Measurements from ENCODE around the gene VSIR. TPM values are rescaled to one million over a fixed set of nuclear protein-coding genes. Genes with fewer than 3 reads are reported as not detected.

The VSIR gene
- total RNA-seq, result 63.0 TPM
- long read RNA-seq, full-length matches to known transcripts, result 63 of 97 reads
- long read RNA-seq, partial matches to known transcripts, result 13 of 97 reads
- long read RNA-seq, other reads (novel, unspliced or antisense), result 21 of 97 reads

GRCh38 chr10:71773221-71773971 lies at the start of gene VSIR:
Gene VSIR (minus strand): TSS chr10:71773520. CDS start chr10:71773439, 81 bp downstream.
- intact Hi-C loops (cut with DNase I), result loop anchor here (2.0 to 5.0 kb wide), 4 partner anchors 27 to 76 kb away; no protein-coding TSS in a partner anchor
- peak; percentile 98 for DNase-seq (ENCODE audit: low spot score)

DNA sequence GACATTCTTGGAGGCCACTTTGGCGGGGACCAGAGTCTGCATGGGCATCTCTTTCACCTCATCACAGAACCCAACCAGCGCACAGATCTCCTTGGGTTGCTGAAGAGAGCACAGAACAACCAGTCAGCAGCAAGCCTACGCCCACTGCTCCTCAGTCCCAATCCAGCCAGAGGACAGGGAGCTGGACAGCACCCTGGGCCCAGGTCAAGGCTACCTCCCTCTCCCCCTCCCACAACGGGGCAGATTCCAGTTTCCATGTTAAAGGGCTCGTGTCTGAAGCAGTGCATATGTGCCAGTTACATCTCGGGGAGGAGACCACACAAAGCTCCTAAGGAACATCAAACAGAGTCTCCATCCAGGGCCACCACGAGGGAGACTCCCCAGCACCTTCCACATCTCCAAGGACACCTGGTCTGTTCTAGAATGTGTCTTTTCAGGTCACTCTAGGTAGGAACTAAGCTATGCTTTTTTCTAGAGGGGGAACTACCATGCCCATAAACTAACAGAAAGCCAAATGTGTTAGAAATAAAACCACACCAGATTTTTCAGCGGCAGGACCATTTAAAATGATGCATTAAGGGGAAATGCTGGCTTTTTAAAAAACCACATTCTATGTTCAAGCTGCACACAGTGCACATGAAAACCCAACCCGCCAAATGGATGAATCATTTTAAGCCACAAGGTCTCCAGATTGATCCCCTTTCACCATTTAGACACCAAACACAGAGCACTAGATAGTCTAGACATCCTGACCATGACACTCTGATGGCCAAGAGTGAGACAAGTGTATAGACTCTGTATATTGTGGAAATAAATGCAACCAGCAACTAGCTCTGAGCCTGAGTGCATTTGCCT lies 48.8 kb upstream of the VSIR start:
- intact Hi-C loops (cut with DNase I), result no loop called here
- no peak for DNase-seq (ENCODE audit: low spot score)

- DNase-seq (ENCODE audit: low spot score), result no peak
- intact Hi-C loops (cut with DNase I), result no loop called here
These were observed 47.6 kb upstream of the VSIR start for GRCh38 chr10:71820966-71821365.

- intact Hi-C loops (cut with DNase I), result loop anchor here (10.0 kb wide), 1 partner anchor 245 kb away; no protein-coding TSS in a partner anchor
- no peak for DNase-seq (ENCODE audit: low spot score)
These were observed 46.7 kb upstream of the VSIR start for GRCh38 chr10:71819985-71820384.

DNA sequence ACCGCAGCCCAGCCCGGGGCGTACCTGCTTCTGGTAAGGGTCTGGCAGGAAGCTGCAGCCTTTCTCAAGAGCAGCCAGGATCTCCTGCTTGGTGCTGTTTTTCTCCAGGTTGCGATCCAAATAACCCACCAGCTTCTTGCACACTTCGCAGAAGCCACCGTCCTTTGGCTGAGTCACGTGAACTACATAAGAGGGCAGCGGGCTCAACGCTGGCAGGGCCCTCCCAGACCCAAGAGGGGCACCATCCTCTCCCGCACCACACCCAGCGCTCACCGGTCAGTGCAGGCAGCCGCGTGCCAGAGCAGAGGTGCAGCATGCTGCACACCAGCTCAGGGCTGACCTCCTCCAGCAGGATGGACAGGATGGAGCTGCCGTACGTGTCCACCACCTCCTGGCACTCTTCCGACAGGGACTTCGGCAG lies 46.1 kb upstream of the VSIR start:
- DNase-seq (ENCODE audit: low spot score), result no peak
- intact Hi-C loops (cut with DNase I), result loop anchor here (10.0 kb wide), 1 partner anchor 245 kb away; no protein-coding TSS in a partner anchor

GRCh38 chr10:71818674-71819260 lies 45.4 kb upstream of the VSIR start:
- no peak for DNase-seq (ENCODE audit: low spot score)
- intact Hi-C loops (cut with DNase I), result loop anchor here (10.0 kb wide), 1 partner anchor 244 kb away; no protein-coding TSS in a partner anchor

- peak; percentile 89 for DNase-seq (ENCODE audit: low spot score)
- intact Hi-C loops (cut with DNase I), result loop anchor here (10.0 kb wide), 1 partner anchor 243 kb away; no protein-coding TSS in a partner anchor
These were observed 44.7 kb upstream of the VSIR start for GRCh38 chr10:71817831-71818655.

- intact Hi-C loops (cut with DNase I), result loop anchor here (10.0 kb wide), 1 partner anchor 242 kb away; no protein-coding TSS in a partner anchor
- no peak for DNase-seq (ENCODE audit: low spot score)
These were observed 43.8 kb upstream of the VSIR start for GRCh38 chr10:71816936-71817618.

DNA sequence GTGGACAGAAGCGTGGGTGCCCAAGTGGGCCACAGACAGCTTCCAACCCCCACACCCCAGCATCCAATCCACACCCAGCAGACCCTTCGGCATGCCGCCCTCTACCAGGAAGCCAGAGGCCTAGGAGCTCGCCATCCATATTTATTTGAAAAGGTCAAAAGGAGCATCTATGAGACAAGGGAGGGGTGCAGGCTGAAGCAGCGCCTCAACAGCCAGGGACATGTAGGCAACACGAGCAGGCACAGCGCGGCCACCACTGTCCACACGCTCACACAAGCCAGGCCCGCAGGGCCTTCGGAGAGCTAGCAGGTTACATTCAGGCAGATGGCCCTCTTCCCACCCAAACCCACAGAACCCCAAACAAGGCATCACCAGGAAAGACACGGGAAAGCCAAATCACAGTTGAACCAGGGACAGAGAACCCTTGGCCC lies 43.1 kb upstream of the VSIR start:
- no peak for DNase-seq (ENCODE audit: low spot score)
- intact Hi-C loops (cut with DNase I), result loop anchor here (10.0 kb wide), 1 partner anchor 242 kb away; no protein-coding TSS in a partner anchor

- intact Hi-C loops (cut with DNase I), result loop anchor here (10.0 kb wide), 1 partner anchor 241 kb away; no protein-coding TSS in a partner anchor
- DNase-seq (ENCODE audit: low spot score), result no peak
These were observed 42.3 kb upstream of the VSIR start for GRCh38 chr10:71815515-71816130.

GRCh38 chr10:71814922-71815411 lies 41.6 kb upstream of the VSIR start:
- no peak for DNase-seq (ENCODE audit: low spot score)
- intact Hi-C loops (cut with DNase I), result loop anchor here (5.0 to 10.0 kb wide), 2 partner anchors 240 to 498 kb away; partner anchors contain the start of gene SLC29A3

DNA sequence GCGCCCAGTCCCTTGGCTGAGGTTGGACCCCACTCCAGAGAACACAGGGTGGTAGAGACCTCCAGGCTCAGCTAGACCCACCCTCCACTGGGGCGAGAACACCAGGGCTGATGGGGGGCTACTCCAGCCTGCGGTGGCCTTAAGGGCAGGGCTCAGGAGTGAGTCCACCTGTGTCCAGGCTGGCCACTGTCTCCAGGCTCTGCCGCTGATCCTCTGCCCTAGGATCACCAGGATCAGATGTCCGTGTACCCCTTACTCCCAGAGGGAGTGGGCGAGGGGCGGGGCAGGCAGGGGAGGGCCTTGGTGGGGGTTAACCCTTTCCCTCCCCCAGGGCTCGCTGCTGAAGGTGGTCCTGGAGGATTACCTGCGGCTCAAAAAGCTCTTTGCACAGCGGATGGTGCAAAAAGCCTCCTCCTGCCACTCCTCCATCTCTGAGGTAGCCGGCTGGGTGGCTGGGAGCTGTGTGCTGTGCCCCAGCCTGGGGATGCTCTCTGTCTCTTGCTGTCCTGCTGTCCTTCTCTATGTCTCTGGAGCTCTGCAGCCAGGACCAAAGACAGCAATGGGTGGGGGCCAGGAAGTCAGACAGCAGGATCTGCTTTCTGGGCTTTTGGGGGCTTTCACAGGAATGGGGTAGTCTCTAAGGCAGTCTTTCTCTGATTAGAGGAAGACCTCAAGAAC lies 39.7 kb upstream of the VSIR start:
- DNase-seq (ENCODE audit: low spot score), result no peak
- intact Hi-C loops (cut with DNase I), result loop anchor here (1.0 to 10.0 kb wide), 3 partner anchors 238 to 496 kb away; partner anchors contain the start of gene SLC29A3

GRCh38 chr10:71812016-71812912 lies 38.9 kb upstream of the VSIR start:
- peak; percentile 93 for DNase-seq (ENCODE audit: low spot score)
- intact Hi-C loops (cut with DNase I), result loop anchor here (1.0 to 10.0 kb wide), 3 partner anchors 237 to 495 kb away; partner anchors contain the start of gene SLC29A3

GRCh38 chr10:71811351-71811750 lies 38.0 kb upstream of the VSIR start:
- DNase-seq (ENCODE audit: low spot score), result no peak
- intact Hi-C loops (cut with DNase I), result loop anchor here (5.0 to 10.0 kb wide), 2 partner anchors 237 to 494 kb away; partner anchors contain the start of gene SLC29A3

- intact Hi-C loops (cut with DNase I), result loop anchor here (5.0 to 10.0 kb wide), 2 partner anchors 235 to 493 kb away; partner anchors contain the start of gene SLC29A3
These were observed 36.9 kb upstream of the VSIR start for GRCh38 chr10:71810048-71810750.

More at GRCh38 chr10:71810048-71810750, 36.9 kb upstream of the VSIR start:
- DNase-seq (ENCODE audit: low spot score), result no peak
